HepG2 (cell line): ENCODE data around the gene ZBTB7A. TPM values are rescaled to one million over a fixed set of nuclear protein-coding genes. Genes with fewer than 3 reads are reported as not detected.

ENCODE experiments used
- BCL3 ChIP-seq: sonication (generic); formaldehyde crosslinking; IDR thresholded peaks from 2 replicates; pipeline ENCODE4 v1.5.1; 2020; ENCODE audit warnings: mild to moderate bottlenecking, missing genetic modification reagents, moderate library complexity
- BHLHE40 ChIP-seq: IDR thresholded peaks from 2 replicates; pipeline ENCODE4 v1.6.1; 2011; ENCODE audit warnings: low read length, improper control_type of control experiment
- CC2D1A ChIP-seq: sonication (generic); formaldehyde crosslinking; IDR thresholded peaks from 2 replicates; pipeline ENCODE4 v1.8.1; 2023; ENCODE audit warnings: mild to moderate bottlenecking, missing genetic modification reagents
- CREB1 ChIP-seq, 2 experiments: fragments of 450-650 bp in 1 of 2; IDR thresholded peaks; 2 replicates each; pipeline ENCODE4 v1.6.1; 2016 to 2017; ENCODE audit warnings: control low read depth in 1 of 2, mild to moderate bottlenecking in 1 of 2, missing compliant biosample characterization in 1 of 2, missing genetic modification characterization in 1 of 2
- IRF2 ChIP-seq: IDR thresholded peaks from 2 replicates; pipeline ENCODE4 v1.6.1; 2018; ENCODE audit warnings: missing genetic modification reagents, missing compliant biosample characterization
- MATR3 ChIP-seq: sonication (generic); formaldehyde crosslinking; IDR thresholded peaks from 2 replicates; pipeline ENCODE4 v1.4.0; 2020; ENCODE audit warnings: missing genetic modification reagents
- MZF1 ChIP-seq: sonication (generic); formaldehyde crosslinking; IDR thresholded peaks from 2 replicates; pipeline ENCODE4 v1.8.1; 2023; ENCODE audit warnings: mild to moderate bottlenecking, missing genetic modification reagents, borderline replicate concordance
- SUZ12 ChIP-seq: fragments of 150-350 bp; IDR thresholded peaks from 2 replicates; pipeline ENCODE4 v1.6.1; 2014; ENCODE audit warnings: low read depth, low read length
- ZBTB4 ChIP-seq: sonication (generic); formaldehyde crosslinking; IDR thresholded peaks from 2 replicates; pipeline ENCODE4 v1.4.0; 2020; ENCODE audit warnings: missing genetic modification reagents, mild to moderate bottlenecking, borderline replicate concordance
- ZBTB40 ChIP-seq, 2 experiments: fragments of 450-650 bp in 1 of 2; sonication (generic) in 1 of 2; formaldehyde crosslinking in 1 of 2; IDR thresholded peaks; 2 replicates each; pipeline versions ENCODE4 v1.6.1 to v1.8.0; 2016 to 2022; ENCODE audit warnings: antibody characterized with exemption in 1 of 2, mild to moderate bottlenecking in 1 of 2, missing genetic modification reagents in 1 of 2
- ZFP36 ChIP-seq: fragments of 150-350 bp; IDR thresholded peaks from 2 replicates; pipeline ENCODE4 v1.6.1; 2018; ENCODE audit warnings: borderline replicate concordance, low read length, low read depth; ENCODE audit not compliant: partially characterized antibody
- ZNF335 ChIP-seq: sonication (generic); formaldehyde crosslinking; IDR thresholded peaks from 2 replicates; pipeline ENCODE4 v1.4.0; 2020; ENCODE audit warnings: missing genetic modification reagents
- ZNF460 ChIP-seq: sonication (generic); formaldehyde crosslinking; IDR thresholded peaks from 2 replicates; pipeline ENCODE4 v1.5.1; 2020; ENCODE audit warnings: missing genetic modification reagents, mild to moderate bottlenecking, borderline replicate concordance
- ZSCAN30 ChIP-seq: sonication (generic); formaldehyde crosslinking; IDR thresholded peaks from 2 replicates; pipeline ENCODE4 v1.5.0; 2020; ENCODE audit warnings: mild to moderate bottlenecking, missing genetic modification reagents
- polyA plus RNA-seq, 8 experiments: library from polyadenylated mRNA; depleted of rRNA in 3 of 8; stranded (reverse) in 7 of 8; unstranded in 1 of 8; fragments of >200 nt; fragmentation: Illumina TruSeq in 4 of 8; extraction: Trizol in 4 of 8; gene quantifications; 2 replicates each; pipeline versions ENCODE4 v1.2.1 to v1.2.3, GENCODE V29; 2011 to 2016; ENCODE audit warnings: low read depth in 4 of 8, missing spikeins in 1 of 8, mixed read lengths in 1 of 8; ENCODE audit not compliant: insufficient read depth in 1 of 8
- total RNA-seq, 5 experiments: library from RNA; depleted of rRNA; stranded (reverse); fragments of >200 nt; fragmentation: Illumina TruSeq; extraction: Trizol; gene quantifications; 2 replicates each; pipeline ENCODE4 v1.2.3, GENCODE V29; 2016; ENCODE audit warnings: low read depth in 1 of 5

ZBTB7A gene
- total and polyA plus RNA-seq, 2 of the 13 experiments (the other 11 are each of a cell fraction or from before 2014, with no cell fraction given) = 3.6 to 4.0 TPM

GRCh38 chr19:4063369-4064148 is 3.1 kb downstream of the ZBTB7A start (continued):
- TF ChIP-seq CREB1 (IDR thresholded peaks at IDR 0.05) (no peak), CREB1 (CRISPR knock-in tag; IDR thresholded peaks at IDR 0.05) (no peak), ZNF335 (CRISPR knock-in tag) (peak; percentile 61; the same call in 1 of the 2 replicates), CC2D1A (no peak), ZNF460 (CRISPR knock-in tag) (peak; percentile 25; the same call in 1 of the 2 replicates), ZBTB40 (IDR thresholded peaks at IDR 0.05) (no peak), ZBTB40 (CRISPR knock-in tag; IDR thresholded peaks at IDR 0.05) (no peak), ZBTB4 (CRISPR knock-in tag) (no peak), MZF1 (CRISPR knock-in tag) (no peak), ZFP36 (peak; percentile 75), BHLHE40 (peak; percentile 56; the same call in 1 of the 2 replicates), ZSCAN30 (CRISPR knock-in tag) (peak; percentile 39; the same call in 1 of the 2 replicates), SUZ12 (no peak), MATR3 (CRISPR knock-in tag) (no peak), BCL3 (CRISPR knock-in tag) (no peak), IRF2 (no peak)
